ENCODE data around the gene SEPTIN7. TPM values are rescaled to one million over a fixed set of nuclear protein-coding genes. Genes with fewer than 3 reads are reported as not detected.

SEPTIN7 gene
- total and polyA plus RNA-seq, 4 donors: 270 to 357 (median 314) TPM

- Histone ChIP-seq H3K36me3 (ENCODE audit: control insufficient read depth in 1 of 2, insufficient read depth in 2 of 2, low read length in 1 of 2) (no peaks in the 10 kb centered on the region), H3K4me1 (ENCODE audit: control insufficient read depth in 1 of 2, insufficient read depth in 2 of 2, low read length in 2 of 2) (no peaks in the 10 kb centered on the region), H3K27me3 (ENCODE audit: control insufficient read depth in 1 of 2, insufficient read depth in 2 of 2, low read length in 1 of 2) (no peaks in the 10 kb centered on the region), H3K9me3 (ENCODE audit: control insufficient read depth, low read length) (no peaks in the 10 kb centered on the region), H3K27ac (ENCODE audit: low read depth in 1 of 2, low read length in 2 of 2) (no peak overlapping the region), H3K4me3 (ENCODE audit: low read length in 2 of 2) (no peak overlapping the region)
- no peak for DNase-seq
- ATAC-seq (ENCODE audit: low FRiP score): no peak
- intact Hi-C loops (cut with DNase I): no loop called here
- 97% methylated on average over 2 of the region's 2 CpGs for WGBS, 2 donors
These were observed 17.1 kb downstream of the SEPTIN7 start for GRCh38 chr7:35817930-35818329.

DNA sequence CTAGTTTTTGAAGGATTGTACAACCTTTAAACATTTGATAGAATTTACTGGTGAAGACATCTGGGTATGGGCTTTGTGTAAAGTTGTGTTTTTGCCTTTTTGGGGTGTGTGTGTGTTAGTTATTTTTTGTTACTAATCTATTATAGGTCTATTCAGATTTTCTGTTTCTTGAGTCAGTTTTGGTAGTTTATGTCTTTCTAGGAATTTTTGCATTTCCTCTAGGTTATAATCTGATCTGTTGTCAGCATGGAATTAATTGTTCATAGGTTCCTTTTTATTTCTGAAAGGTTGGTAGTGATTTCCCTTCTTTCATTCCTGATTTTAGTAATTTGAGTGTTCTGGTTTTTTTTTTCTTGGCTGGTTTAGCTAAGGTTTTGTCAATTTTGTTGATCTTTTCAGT lies 17.7 kb downstream of the SEPTIN7 start:
- Histone ChIP-seq H3K9me3 (ENCODE audit: control insufficient read depth, low read length) (no peaks in the 10 kb centered on the region), H3K4me3 (ENCODE audit: low read length in 2 of 2) (no peak overlapping the region), H3K27ac (ENCODE audit: low read depth in 1 of 2, low read length in 2 of 2) (no peak overlapping the region), H3K36me3 (ENCODE audit: control insufficient read depth in 1 of 2, insufficient read depth in 2 of 2, low read length in 1 of 2) (no peaks in the 10 kb centered on the region), H3K4me1 (ENCODE audit: control insufficient read depth in 1 of 2, insufficient read depth in 2 of 2, low read length in 2 of 2) (peaks cover 0 to 1% of the 10 kb centered on the region in 2 donors), H3K27me3 (ENCODE audit: control insufficient read depth in 1 of 2, insufficient read depth in 2 of 2, low read length in 1 of 2) (no peaks in the 10 kb centered on the region)
- intact Hi-C loops (cut with DNase I): no loop called here
- ATAC-seq (ENCODE audit: low FRiP score) (no peak), DNase-seq (no peak)

GRCh38 chr7:35819310-35819709 lies 18.5 kb downstream of the SEPTIN7 start:
- ATAC-seq (ENCODE audit: low FRiP score) (no peak), DNase-seq (no peak)
- 59 to 62% methylated on average over 3 of the region's 3 CpGs for WGBS, 2 donors
- no peak overlapping the region for H3K27ac ChIP-seq (ENCODE audit: low read depth in 1 of 2, low read length in 2 of 2)
- no peaks in the 10 kb centered on the region for H3K36me3 ChIP-seq (ENCODE audit: control insufficient read depth in 1 of 2, insufficient read depth in 2 of 2, low read length in 1 of 2)
- H3K4me3 ChIP-seq (ENCODE audit: low read length in 2 of 2): no peak overlapping the region
- no peaks in the 10 kb centered on the region for H3K9me3 ChIP-seq (ENCODE audit: control insufficient read depth, low read length)
- no peaks in the 10 kb centered on the region for H3K27me3 ChIP-seq (ENCODE audit: control insufficient read depth in 1 of 2, insufficient read depth in 2 of 2, low read length in 1 of 2)
- peaks cover 0 to 2% of the 10 kb centered on the region in 2 donors for H3K4me1 ChIP-seq (ENCODE audit: control insufficient read depth in 1 of 2, insufficient read depth in 2 of 2, low read length in 2 of 2)
- intact Hi-C loops (cut with DNase I): no loop called here

DNA sequence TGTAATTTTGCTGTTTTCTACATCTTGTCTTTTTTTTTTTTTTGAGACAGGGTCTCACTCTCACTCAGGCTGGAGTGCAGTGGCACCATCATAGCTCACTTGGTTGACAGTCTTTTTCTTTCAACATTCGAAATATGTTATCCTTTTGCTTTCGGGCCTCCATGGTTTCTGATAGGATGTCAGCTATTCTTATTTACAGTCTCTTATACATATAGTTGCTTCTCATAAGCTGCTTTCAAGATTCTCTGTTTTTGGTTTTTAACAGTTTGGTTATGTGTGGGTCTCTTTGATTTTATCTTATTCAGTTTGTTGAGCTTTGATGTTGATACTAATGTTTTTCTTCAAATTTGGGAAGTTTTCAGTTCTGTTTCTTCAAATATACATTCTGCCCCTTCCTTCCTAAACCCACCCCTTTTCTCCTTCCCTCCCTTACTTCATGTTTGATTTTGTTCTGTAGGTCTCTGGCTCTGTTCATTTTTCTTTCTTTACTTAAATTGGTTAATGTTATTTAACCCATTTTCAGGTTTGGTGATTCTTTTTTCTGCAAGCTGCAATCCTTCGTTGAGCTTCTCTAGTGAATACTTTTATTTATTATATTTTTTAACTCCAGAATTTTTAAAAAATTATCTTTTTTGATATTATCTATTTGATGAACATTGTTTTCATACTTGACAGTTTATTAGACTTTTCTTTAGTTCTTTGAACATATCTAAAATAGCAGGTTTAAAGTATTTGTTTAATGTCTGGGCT lies 19.3 kb downstream of the SEPTIN7 start:
- Histone ChIP-seq H3K4me3 (ENCODE audit: low read length in 2 of 2) (no peak overlapping the region), H3K4me1 (ENCODE audit: control insufficient read depth in 1 of 2, insufficient read depth in 2 of 2, low read length in 2 of 2) (peaks cover 0 to 2% of the 10 kb centered on the region in 2 donors), H3K36me3 (ENCODE audit: control insufficient read depth in 1 of 2, insufficient read depth in 2 of 2, low read length in 1 of 2) (no peaks in the 10 kb centered on the region), H3K27ac (ENCODE audit: low read depth in 1 of 2, low read length in 2 of 2) (no peak overlapping the region), H3K9me3 (ENCODE audit: control insufficient read depth, low read length) (no peaks in the 10 kb centered on the region), H3K27me3 (ENCODE audit: control insufficient read depth in 1 of 2, insufficient read depth in 2 of 2, low read length in 1 of 2) (no peaks in the 10 kb centered on the region)
- no peak for ATAC-seq (ENCODE audit: low FRiP score)
- WGBS, 2 donors: 41 to 60% methylated on average over 3 of the region's 3 CpGs
- intact Hi-C loops (cut with DNase I): no loop called here
- DNase-seq: no peak

- Histone ChIP-seq H3K4me1 (ENCODE audit: control insufficient read depth in 1 of 2, insufficient read depth in 2 of 2, low read length in 2 of 2) (peaks cover 0 to 2% of the 10 kb centered on the region in 2 donors), H3K4me3 (ENCODE audit: low read length in 2 of 2) (no peak overlapping the region), H3K36me3 (ENCODE audit: control insufficient read depth in 1 of 2, insufficient read depth in 2 of 2, low read length in 1 of 2) (no peaks in the 10 kb centered on the region), H3K9me3 (ENCODE audit: control insufficient read depth, low read length) (no peaks in the 10 kb centered on the region), H3K27ac (ENCODE audit: low read depth in 1 of 2, low read length in 2 of 2) (no peak overlapping the region), H3K27me3 (ENCODE audit: control insufficient read depth in 1 of 2, insufficient read depth in 2 of 2, low read length in 1 of 2) (no peaks in the 10 kb centered on the region)
- intact Hi-C loops (cut with DNase I): no loop called here
- WGBS, 2 donors: 45 to 55% methylated on average over 1 of the region's 1 CpG
- no peak for ATAC-seq (ENCODE audit: low FRiP score)
- no peak for DNase-seq
These were observed 20.0 kb downstream of the SEPTIN7 start for GRCh38 chr7:35820858-35821257.

GRCh38 chr7:35823440-35823839 lies 22.6 kb downstream of the SEPTIN7 start:
- Histone ChIP-seq H3K27me3 (ENCODE audit: control insufficient read depth in 1 of 2, insufficient read depth in 2 of 2, low read length in 1 of 2) (no peaks in the 10 kb centered on the region), H3K9me3 (ENCODE audit: control insufficient read depth, low read length) (no peaks in the 10 kb centered on the region), H3K27ac (ENCODE audit: low read depth in 1 of 2, low read length in 2 of 2) (no peak overlapping the region), H3K4me1 (ENCODE audit: control insufficient read depth in 1 of 2, insufficient read depth in 2 of 2, low read length in 2 of 2) (peaks cover 0 to 2% of the 10 kb centered on the region in 2 donors), H3K36me3 (ENCODE audit: control insufficient read depth in 1 of 2, insufficient read depth in 2 of 2, low read length in 1 of 2) (no peaks in the 10 kb centered on the region), H3K4me3 (ENCODE audit: low read length in 2 of 2) (no peak overlapping the region)
- 75 to 78% methylated on average over 3 of the region's 3 CpGs for WGBS, 2 donors
- DNase-seq (no peak), ATAC-seq (ENCODE audit: low FRiP score) (no peak)
- intact Hi-C loops (cut with DNase I): no loop called here

GRCh38 chr7:35825974-35826373 lies 25.1 kb downstream of the SEPTIN7 start:
- H3K9me3 ChIP-seq (ENCODE audit: control insufficient read depth, low read length): no peaks in the 10 kb centered on the region
- intact Hi-C loops (cut with DNase I): no loop called here
- no peak for ATAC-seq (ENCODE audit: low FRiP score)
- H3K4me1 ChIP-seq (ENCODE audit: control insufficient read depth in 1 of 2, insufficient read depth in 2 of 2, low read length in 2 of 2): peaks cover 3 to 5% of the 10 kb centered on the region in 2 donors
- no peak overlapping the region for H3K4me3 ChIP-seq (ENCODE audit: low read length in 2 of 2)
- H3K36me3 ChIP-seq (ENCODE audit: control insufficient read depth in 1 of 2, insufficient read depth in 2 of 2, low read length in 1 of 2): no peaks in the 10 kb centered on the region
- H3K27ac ChIP-seq (ENCODE audit: low read depth in 1 of 2, low read length in 2 of 2): no peak overlapping the region
- no peaks in the 10 kb centered on the region for H3K27me3 ChIP-seq (ENCODE audit: control insufficient read depth in 1 of 2, insufficient read depth in 2 of 2, low read length in 1 of 2)
- WGBS, 2 donors: 59 to 85% methylated on average over 1 of the region's 1 CpG
- DNase-seq: no peak

DNA sequence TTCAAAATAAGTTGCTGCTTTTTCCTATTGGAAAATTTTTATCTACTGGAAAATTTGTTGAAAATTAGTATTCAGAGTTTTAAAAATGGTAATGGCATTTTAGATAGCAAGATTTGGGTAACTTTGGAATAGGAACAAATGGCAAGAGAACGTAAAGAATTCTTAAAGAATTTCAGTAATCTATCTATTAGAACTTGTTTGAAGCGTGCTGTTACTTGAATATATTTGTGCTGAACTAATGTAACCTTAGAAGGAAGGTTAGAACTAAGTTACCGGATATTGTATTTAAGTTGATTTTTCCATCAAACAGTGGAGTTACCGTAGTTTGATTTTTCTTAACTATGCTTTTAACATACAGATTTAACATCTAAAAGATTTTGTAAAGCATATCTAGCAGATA lies 25.9 kb downstream of the SEPTIN7 start:
- no peak overlapping the region for H3K27ac ChIP-seq (ENCODE audit: low read depth in 1 of 2, low read length in 2 of 2)
- H3K4me1 ChIP-seq (ENCODE audit: control insufficient read depth in 1 of 2, insufficient read depth in 2 of 2, low read length in 2 of 2): peaks cover 3 to 5% of the 10 kb centered on the region in 2 donors
- 33 to 53% methylated on average over 4 of the region's 4 CpGs for WGBS, 2 donors
- ATAC-seq (ENCODE audit: low FRiP score) (no peak), DNase-seq (no peak)
- no peak overlapping the region for H3K4me3 ChIP-seq (ENCODE audit: low read length in 2 of 2)
- intact Hi-C loops (cut with DNase I): no loop called here
- no peaks in the 10 kb centered on the region for H3K27me3 ChIP-seq (ENCODE audit: control insufficient read depth in 1 of 2, insufficient read depth in 2 of 2, low read length in 1 of 2)
- H3K9me3 ChIP-seq (ENCODE audit: control insufficient read depth, low read length): no peaks in the 10 kb centered on the region
- H3K36me3 ChIP-seq (ENCODE audit: control insufficient read depth in 1 of 2, insufficient read depth in 2 of 2, low read length in 1 of 2): no peaks in the 10 kb centered on the region

DNA sequence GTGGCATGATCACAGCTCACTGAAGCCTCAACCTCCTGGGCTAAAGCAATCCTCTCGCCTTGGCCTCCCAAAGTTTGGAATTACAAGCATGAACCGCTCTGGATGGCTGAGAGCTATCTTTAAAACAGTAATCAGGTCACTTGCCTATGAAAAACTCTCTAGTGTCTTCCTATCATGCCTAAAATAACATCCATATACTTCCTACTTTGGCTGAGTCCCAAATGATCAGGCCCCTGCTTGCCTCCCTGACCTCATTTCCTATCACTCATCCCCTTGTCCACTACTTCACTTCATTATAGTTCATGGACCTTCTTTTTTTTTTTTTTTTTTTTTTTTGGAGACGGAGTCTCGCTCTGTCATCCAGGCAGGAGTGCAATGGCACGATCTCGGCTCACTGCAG lies 28.0 kb downstream of the SEPTIN7 start:
- no peak overlapping the region for H3K27ac ChIP-seq (ENCODE audit: low read depth in 1 of 2, low read length in 2 of 2)
- H3K4me1 ChIP-seq (ENCODE audit: control insufficient read depth in 1 of 2, insufficient read depth in 2 of 2, low read length in 2 of 2): peaks cover 3% of the 10 kb centered on the region in 2 donors
- no peaks in the 10 kb centered on the region for H3K36me3 ChIP-seq (ENCODE audit: control insufficient read depth in 1 of 2, insufficient read depth in 2 of 2, low read length in 1 of 2)
- intact Hi-C loops (cut with DNase I): no loop called here
- WGBS, 2 donors: 87 to 94% methylated on average over 5 to 6 of the region's 6 CpGs
- DNase-seq (no peak), ATAC-seq (ENCODE audit: low FRiP score) (no peak)
- no peak overlapping the region for H3K4me3 ChIP-seq (ENCODE audit: low read length in 2 of 2)
- H3K9me3 ChIP-seq (ENCODE audit: control insufficient read depth, low read length): no peaks in the 10 kb centered on the region
- H3K27me3 ChIP-seq (ENCODE audit: control insufficient read depth in 1 of 2, insufficient read depth in 2 of 2, low read length in 1 of 2): no peaks in the 10 kb centered on the region

Data from aorta (tissue), 5 donors.